GM18870 (cell line): Measurements from ENCODE around the gene MOB3B.
A peak's percentile ranks its signal among the peaks of the same experiment; 100 is the strongest.
"Not testable (repeated sequence)": the region's sequence is repeated elsewhere in the genome, so short reads cannot be mapped to it uniquely, and the experiment has no call there.

Experiments
- ATAC-seq: cut with Tn5 transposase; IDR thresholded peaks from one replicate; pipeline ENCODE4 v1.9.1; 2021; ENCODE audit warnings: moderate library complexity; ENCODE audit not compliant: unreplicated experiment

Gene MOB3B

GRCh38 chr9:27519466-27520465 is 9.8 kb downstream of the MOB3B start:
- ATAC-seq: no peak

GRCh38 chr9:27518809-27519208 is 10.8 kb downstream of the MOB3B start:
- no peak for ATAC-seq

GRCh38 chr9:27518006-27518405 is 11.6 kb downstream of the MOB3B start:
- ATAC-seq: no peak

GRCh38 chr9:27514551-27514950 is 15.1 kb downstream of the MOB3B start:
- ATAC-seq: no peak

DNA sequence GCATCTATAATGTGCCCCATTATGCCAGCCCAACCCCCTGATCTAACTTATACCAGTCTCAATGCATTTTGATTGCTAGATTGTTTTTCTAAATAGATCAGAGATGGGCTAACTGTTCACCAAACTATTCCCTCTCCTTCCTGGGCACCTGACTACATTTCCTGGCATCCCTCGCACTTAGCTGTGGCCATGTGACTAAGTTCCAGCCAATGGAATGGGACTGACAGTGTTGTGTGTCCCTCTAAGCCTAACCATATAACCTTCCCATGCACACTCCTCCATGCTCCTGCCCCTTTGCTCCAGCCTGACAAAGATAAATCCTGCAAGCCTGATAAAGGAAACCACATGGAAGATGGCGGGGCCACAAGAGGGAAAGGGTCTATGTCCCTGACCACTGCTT is 17.8 kb downstream of the MOB3B start:
- ATAC-seq: no peak

DNA sequence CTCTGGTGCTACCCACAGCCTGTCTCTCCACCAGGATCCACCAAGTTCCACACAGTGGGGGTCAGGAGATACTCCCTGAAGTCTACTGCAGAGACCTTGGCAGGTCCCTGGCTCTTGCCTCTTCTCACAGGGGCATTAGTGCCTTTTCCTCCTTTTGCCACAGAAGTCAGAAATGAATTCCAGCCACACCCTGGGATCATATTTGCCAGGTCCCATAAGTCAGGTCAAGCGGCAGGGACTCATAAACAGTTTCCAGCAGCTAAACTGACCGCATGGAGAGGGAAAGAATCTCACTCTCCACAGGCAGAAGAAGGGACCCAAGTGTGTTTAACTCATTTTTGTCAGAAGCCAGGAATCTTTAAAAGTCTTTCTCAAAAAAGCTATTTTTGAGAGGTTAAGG is 18.8 kb downstream of the MOB3B start:
- no peak for ATAC-seq

GRCh38 chr9:27506981-27507380 is 22.6 kb downstream of the MOB3B start:
- ATAC-seq: no peak

DNA sequence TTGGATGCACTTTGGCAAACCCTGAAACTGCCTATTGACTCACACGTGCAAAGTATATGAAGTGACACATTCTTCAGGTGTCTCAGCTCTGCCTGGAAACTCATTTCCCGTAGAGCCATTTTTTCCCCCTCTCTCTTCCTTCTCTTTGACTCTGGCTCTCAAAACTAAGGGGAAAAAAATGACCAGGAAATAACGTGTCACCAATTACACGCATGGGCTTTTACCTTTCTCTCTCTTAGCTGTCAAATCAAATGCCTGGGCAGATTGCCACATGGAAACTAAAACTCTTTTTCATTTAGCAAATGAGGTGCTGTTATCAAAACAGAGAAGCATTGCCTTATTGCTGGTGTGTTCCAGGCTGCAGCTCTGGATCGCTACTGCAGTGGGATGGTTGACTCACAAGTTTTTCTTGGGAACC is 23.9 kb downstream of the MOB3B start:
- ATAC-seq: no peak

DNA sequence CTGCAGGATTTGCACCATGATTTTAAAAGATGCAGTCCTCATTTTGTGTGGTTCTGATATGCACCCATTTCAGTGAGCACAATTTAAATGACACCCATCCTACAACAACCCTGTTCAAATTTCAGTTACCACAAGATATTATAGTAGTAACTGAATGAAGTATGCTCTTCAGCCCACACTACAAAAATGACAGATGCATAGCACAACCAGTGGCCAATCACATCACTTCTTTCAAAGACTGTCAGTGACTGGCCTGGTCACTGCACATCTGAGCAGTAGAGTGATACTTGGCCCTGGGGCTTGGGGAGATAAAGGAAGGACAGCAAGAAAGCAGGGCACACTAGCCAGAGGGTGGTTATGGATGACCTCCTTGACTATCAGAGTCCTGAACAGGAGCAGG is 25.4 kb downstream of the MOB3B start:
- ATAC-seq: no peak

DNA sequence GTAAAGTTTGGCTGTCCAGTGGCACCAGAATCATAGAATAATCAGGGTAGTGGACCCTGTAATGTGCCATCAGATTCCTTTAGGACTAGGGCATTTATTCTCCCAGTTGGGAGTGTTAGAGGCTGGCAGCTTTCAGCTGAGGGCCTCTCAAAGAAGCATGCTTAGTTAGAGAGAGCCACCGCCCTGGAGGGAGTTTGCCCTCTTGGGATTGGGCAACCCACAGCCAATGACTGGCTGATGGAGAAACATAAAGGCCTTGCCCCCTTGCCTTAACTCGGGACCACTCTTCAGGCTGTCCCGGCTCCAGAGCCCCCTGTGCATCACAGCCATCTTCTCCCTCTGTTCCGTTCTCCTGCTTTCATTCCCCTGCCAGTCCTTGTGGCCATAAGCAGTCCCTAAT is 26.0 kb downstream of the MOB3B start:
- ATAC-seq: no peak

DNA sequence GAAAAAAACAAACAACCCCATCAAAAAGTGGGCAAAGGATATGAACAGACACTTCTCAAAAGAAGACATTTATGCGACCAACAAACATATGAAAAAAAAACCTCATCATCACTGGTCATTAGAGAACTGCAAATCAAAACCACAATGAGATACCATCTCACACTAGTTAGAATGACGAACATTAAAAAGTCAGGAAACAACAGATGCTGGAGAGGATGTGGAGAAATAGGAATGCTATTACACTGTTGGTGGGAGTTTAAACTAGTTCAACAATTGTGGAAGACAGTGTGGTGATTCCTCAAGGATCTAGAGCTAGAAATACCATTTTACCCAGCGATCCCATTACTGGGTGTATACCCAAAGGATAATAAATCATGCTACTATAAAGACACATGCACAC is 28.7 kb downstream of the MOB3B start:
- not testable (repeated sequence) for ATAC-seq

GRCh38 chr9:27499451-27499850 is 30.2 kb downstream of the MOB3B start:
- peak; percentile 73 for ATAC-seq

- ATAC-seq: no peak
These were observed 31.7 kb downstream of the MOB3B start for GRCh38 chr9:27497883-27498417.

GRCh38 chr9:27496135-27496504 is 33.5 kb downstream of the MOB3B start:
- ATAC-seq: no peak

- no peak for ATAC-seq
These were observed 34.0 kb downstream of the MOB3B start for GRCh38 chr9:27495480-27496134.

GRCh38 chr9:27491154-27491553 is 38.5 kb downstream of the MOB3B start:
- ATAC-seq: no peak

GRCh38 chr9:27489087-27489876 is 40.3 kb downstream of the MOB3B start:
- peak; percentile 89 for ATAC-seq

GRCh38 chr9:27487927-27488326 is 41.7 kb downstream of the MOB3B start:
- ATAC-seq: no peak

GRCh38 chr9:27487128-27487640 is 42.4 kb downstream of the MOB3B start:
- no peak for ATAC-seq

DNA sequence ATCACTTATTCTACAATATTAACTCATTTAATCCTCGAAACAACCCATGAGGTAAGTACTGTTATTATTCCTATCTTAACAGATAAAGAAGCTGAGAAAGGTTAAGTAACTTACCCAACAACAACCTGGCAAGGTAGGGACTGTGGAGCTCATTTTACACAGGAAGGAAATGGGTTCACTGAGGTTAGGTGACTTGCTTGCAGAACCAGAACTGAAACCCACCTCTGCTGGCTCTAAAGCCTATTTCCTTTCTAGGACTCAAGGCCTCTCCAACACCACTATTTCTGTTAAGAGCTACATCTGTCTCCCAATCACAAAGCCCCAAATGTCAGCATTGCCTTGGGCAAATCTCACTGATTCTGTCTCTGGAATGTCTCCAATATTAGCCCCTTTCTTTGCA is 44.5 kb downstream of the MOB3B start:
- ATAC-seq: peak; percentile 74

DNA sequence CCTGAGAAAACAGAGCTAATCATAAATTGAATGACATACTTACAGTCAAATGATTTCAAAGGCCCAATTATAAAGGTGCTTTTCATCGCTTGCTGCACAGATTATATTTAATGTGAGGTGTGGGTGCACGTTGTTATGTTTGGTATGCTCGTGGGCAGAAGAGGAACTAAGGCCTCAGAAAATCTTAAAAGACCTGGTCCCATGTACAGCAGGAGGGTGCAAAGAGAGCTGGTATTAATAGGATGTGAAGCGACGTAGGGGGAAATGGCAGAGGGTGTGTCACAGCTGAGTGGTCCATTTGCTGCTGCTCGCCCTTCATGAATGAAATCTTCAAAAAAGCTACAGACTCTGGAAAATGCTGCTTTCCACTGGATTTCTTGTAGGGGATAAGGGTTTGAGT is 46.0 kb downstream of the MOB3B start:
- ATAC-seq: no peak
